ENCODE measurements around the gene MFGE8. TPM values are rescaled to one million over a fixed set of nuclear protein-coding genes. Genes with fewer than 3 reads are reported as not detected.

The MFGE8 gene
- total and polyA plus RNA-seq, 9 of the 15 experiments (the other 6 are each of a cell fraction or from before 2014, with no cell fraction given): 2.3 to 142 (median 62.3) TPM

GRCh38 chr15:88913017-88913849 is at the start of gene MFGE8 (continued):
- no peak for TF ChIP-seq ZBTB40 (IDR thresholded peaks at IDR 0.05)
- no peak for TF ChIP-seq ZBTB40 (CRISPR knock-in tag; IDR thresholded peaks at IDR 0.05)
- TF ChIP-seq KDM2B (CRISPR knock-in tag; IDR thresholded peaks at IDR 0.05): no peak
- no peak for TF ChIP-seq SMC3 (conservative IDR thresholded peaks at IDR 0.05; ENCODE audit: insufficient read depth, low read depth, low read length)
- no peak for TF ChIP-seq CBFA2T2 (conservative IDR thresholded peaks at IDR 0.05)
- TF ChIP-seq CREB3L1 (IDR thresholded peaks at IDR 0.05; ENCODE audit: borderline replicate concordance, low read depth): no peak
- no peak for TF ChIP-seq SMARCE1 (IDR thresholded peaks at IDR 0.05)
- TF ChIP-seq MCM7 (IDR thresholded peaks at IDR 0.05): no peak
- no peak for TF ChIP-seq CREB5 (CRISPR knock-in tag; IDR thresholded peaks at IDR 0.05)
- TF ChIP-seq ZNF511 (CRISPR knock-in tag; IDR thresholded peaks at IDR 0.05): peak; percentile 56; the same call in 1 of the 2 replicates
- no peak for TF ChIP-seq NCOA2 (IDR thresholded peaks at IDR 0.05; ENCODE audit: partially characterized antibody in 2 of 2)
- TF ChIP-seq EHMT2 (IDR thresholded peaks at IDR 0.05): no peak

All from K562 (cell line).